H1 (cell line): ENCODE data around the gene LYL1. TPM values are rescaled to one million over a fixed set of nuclear protein-coding genes. Genes with fewer than 3 reads are reported as not detected.

Experiments
- CHD7 ChIP-seq: fragments of 300-600 bp; sonication (generic); IDR thresholded peaks from 2 replicates; pipeline ENCODE4 v1.7.1; 2012; ENCODE audit warnings: low read length, moderate library complexity, mild to moderate bottlenecking, inconsistent platforms; ENCODE audit not compliant: insufficient replicate concordance
- PHF8 ChIP-seq: fragments of 200-600 bp; sonication (generic); conservative IDR thresholded peaks from 2 replicates; pipeline ENCODE4 v1.7.1; 2012; ENCODE audit warnings: low read depth, mild to moderate bottlenecking, inconsistent platforms, low read length, moderate library complexity
- RFX5 ChIP-seq: IDR thresholded peaks from 2 replicates; pipeline ENCODE4 v1.6.1; 2011; ENCODE audit warnings: low read depth, low read length, improper control_type of control experiment, borderline replicate concordance
- SAP30 ChIP-seq: fragments of 300-600 bp; sonication (generic); IDR thresholded peaks from 2 replicates; pipeline ENCODE4 v1.7.1; 2012; ENCODE audit warnings: low read length, moderate library complexity, mild to moderate bottlenecking, inconsistent platforms; ENCODE audit not compliant: insufficient read depth, insufficient replicate concordance
- TEAD4 ChIP-seq: IDR thresholded peaks from 2 replicates; pipeline ENCODE4 v1.6.1; 2012; ENCODE audit warnings: low read depth, low read length, inconsistent platforms, mixed read lengths
- YY1 ChIP-seq: IDR thresholded peaks from 2 replicates; pipeline ENCODE4 v1.6.1; 2011; ENCODE audit warnings: low read depth, mild to moderate bottlenecking, low read length
- polyA plus RNA-seq, 7 experiments: library from polyadenylated mRNA; depleted of rRNA in 3 of 7; stranded (reverse) in 5 of 7; unstranded in 2 of 7; fragments of >200 nt in 5 of 7; fragments of 200-250 nt in 2 of 7; gene quantifications; 1 replicate in 5 of 7; 2 replicates in 1 of 7; 4 replicates in 1 of 7; pipeline versions ENCODE4 v1.2.1 to v1.2.3, GENCODE V29; 2011 to 2013; ENCODE audit warnings: missing spikeins in 2 of 7, mixed read lengths in 2 of 7
- total RNA-seq: library from RNA; stranded (reverse); fragmentation: NEBNext Ultra II Directional; extraction: Animal tissue kit (Norgen Biotek cat#: 25700); gene quantifications from 2 replicates; pipeline ENCODE4 v1.2.1, GENCODE V29; 2021

Gene LYL1
- total and polyA plus RNA-seq, 2 of the 8 experiments (the other 6 are each of a cell fraction or from before 2014, with no cell fraction given) = 0.58 to 0.76 TPM

GRCh38 chr19:13135068-13136062 is 32.7 kb upstream of the LYL1 start (continued):
- TF ChIP-seq CHD7 (no peak), SAP30 (no peak), PHF8 (no peak), YY1 (no peak), TEAD4 (no peak), RFX5 (no peak)
